WTC11 (cell line): Measurements from ENCODE around the gene RARB.

Experiments
- ATF1 ChIP-seq: sonication (generic); formaldehyde crosslinking; IDR thresholded peaks from 2 replicates; pipeline ENCODE4 v1.8.1; 2023; ENCODE audit warnings: mild to moderate bottlenecking, moderate library complexity, missing genetic modification reagents
- ATF3 ChIP-seq: sonication (generic); formaldehyde crosslinking; conservative IDR thresholded peaks from 2 replicates; pipeline ENCODE4 v1.8.1; 2022; ENCODE audit warnings: mild to moderate bottlenecking, missing genetic modification reagents
- CREB1 ChIP-seq: sonication (generic); formaldehyde crosslinking; IDR thresholded peaks from 2 replicates; pipeline ENCODE4 v1.8.0; 2023; ENCODE audit warnings: mild to moderate bottlenecking, missing genetic modification reagents
- CREM ChIP-seq: sonication (generic); formaldehyde crosslinking; IDR thresholded peaks from 2 replicates; pipeline ENCODE4 v1.8.1; 2022; ENCODE audit warnings: mild to moderate bottlenecking, missing genetic modification reagents, moderate library complexity
- JUN ChIP-seq: sonication (generic); formaldehyde crosslinking; IDR thresholded peaks from 2 replicates; pipeline ENCODE4 v1.8.0; 2023; ENCODE audit warnings: mild to moderate bottlenecking, missing genetic modification reagents
- NR3C1 ChIP-seq: sonication (generic); formaldehyde crosslinking; conservative IDR thresholded peaks from 2 replicates; pipeline ENCODE4 v1.8.1; 2023; ENCODE audit warnings: low read depth, mild to moderate bottlenecking, missing genetic modification reagents
- TEAD1 ChIP-seq: sonication (generic); formaldehyde crosslinking; IDR thresholded peaks from 2 replicates; pipeline ENCODE4 v1.8.0; 2022; ENCODE audit warnings: mild to moderate bottlenecking, missing genetic modification reagents
- TEAD4 ChIP-seq: sonication (generic); formaldehyde crosslinking; IDR thresholded peaks from 2 replicates; pipeline ENCODE4 v1.8.0; 2022; ENCODE audit warnings: mild to moderate bottlenecking, missing genetic modification reagents
- ZNF138 ChIP-seq: sonication (generic); formaldehyde crosslinking; conservative IDR thresholded peaks from 2 replicates; pipeline ENCODE4 v1.8.1; 2022; ENCODE audit warnings: mild to moderate bottlenecking, moderate library complexity, missing genetic modification reagents
- ZNF232 ChIP-seq: sonication (generic); formaldehyde crosslinking; IDR thresholded peaks from 2 replicates; pipeline ENCODE4 v1.8.0; 2022; ENCODE audit warnings: mild to moderate bottlenecking, missing genetic modification reagents
- TF ChIP-seq, protein P1 (sequence below): fragments of 200-600 bp; IDR thresholded peaks from 2 replicates; pipeline ENCODE4 v1.8.0; 2022; ENCODE audit warnings: antibody characterized with exemption
- TF ChIP-seq, protein P2 (sequence below): sonication (generic); formaldehyde crosslinking; IDR thresholded peaks from 2 replicates; pipeline ENCODE4 v1.8.0; 2022; ENCODE audit warnings: mild to moderate bottlenecking, missing genetic modification reagents
- TF ChIP-seq, protein P3 (sequence below): sonication (generic); formaldehyde crosslinking; IDR thresholded peaks from 2 replicates; pipeline ENCODE4 v1.8.1; 2023; ENCODE audit warnings: mild to moderate bottlenecking, missing genetic modification reagents, moderate library complexity

DNA sequence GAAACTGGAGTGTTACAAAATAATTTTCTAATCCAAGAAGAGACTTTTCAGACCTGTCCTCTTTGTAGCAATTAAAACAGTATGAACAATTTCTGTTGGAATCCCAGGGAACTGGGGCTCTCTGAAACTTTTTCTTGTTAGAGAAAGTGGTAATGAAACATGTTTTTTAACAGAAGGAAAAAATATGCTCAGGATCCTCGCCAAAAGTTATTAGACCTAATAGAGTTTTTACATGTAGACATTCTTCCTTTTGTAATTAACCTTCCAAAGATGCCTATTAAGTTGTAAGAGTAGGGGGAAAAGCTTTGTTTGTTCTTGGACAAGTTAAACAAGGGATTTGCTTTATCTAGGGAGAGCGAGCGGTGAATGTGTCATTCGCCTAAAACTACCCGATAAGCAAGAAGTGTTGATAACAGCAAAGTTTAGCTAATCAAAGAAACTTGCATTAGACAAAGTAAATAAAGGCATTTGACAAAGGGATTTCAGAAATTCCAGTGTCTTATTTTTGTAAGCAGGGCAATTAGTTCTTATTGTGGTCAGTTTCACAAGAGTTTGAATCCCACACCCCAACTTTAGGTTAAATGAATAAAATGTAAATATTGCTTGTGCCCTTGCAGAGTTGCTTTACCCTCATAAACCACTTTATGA is 2.3 kb downstream of the RARB start:
- TF ChIP-seq, protein P1, sequence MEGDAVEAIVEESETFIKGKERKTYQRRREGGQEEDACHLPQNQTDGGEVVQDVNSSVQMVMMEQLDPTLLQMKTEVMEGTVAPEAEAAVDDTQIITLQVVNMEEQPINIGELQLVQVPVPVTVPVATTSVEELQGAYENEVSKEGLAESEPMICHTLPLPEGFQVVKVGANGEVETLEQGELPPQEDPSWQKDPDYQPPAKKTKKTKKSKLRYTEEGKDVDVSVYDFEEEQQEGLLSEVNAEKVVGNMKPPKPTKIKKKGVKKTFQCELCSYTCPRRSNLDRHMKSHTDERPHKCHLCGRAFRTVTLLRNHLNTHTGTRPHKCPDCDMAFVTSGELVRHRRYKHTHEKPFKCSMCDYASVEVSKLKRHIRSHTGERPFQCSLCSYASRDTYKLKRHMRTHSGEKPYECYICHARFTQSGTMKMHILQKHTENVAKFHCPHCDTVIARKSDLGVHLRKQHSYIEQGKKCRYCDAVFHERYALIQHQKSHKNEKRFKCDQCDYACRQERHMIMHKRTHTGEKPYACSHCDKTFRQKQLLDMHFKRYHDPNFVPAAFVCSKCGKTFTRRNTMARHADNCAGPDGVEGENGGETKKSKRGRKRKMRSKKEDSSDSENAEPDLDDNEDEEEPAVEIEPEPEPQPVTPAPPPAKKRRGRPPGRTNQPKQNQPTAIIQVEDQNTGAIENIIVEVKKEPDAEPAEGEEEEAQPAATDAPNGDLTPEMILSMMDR = no peak
- TF ChIP-seq, protein P2, sequence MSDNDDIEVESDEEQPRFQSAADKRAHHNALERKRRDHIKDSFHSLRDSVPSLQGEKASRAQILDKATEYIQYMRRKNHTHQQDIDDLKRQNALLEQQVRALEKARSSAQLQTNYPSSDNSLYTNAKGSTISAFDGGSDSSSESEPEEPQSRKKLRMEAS (CRISPR knock-in tag) = no peak
- TF ChIP-seq NR3C1 (CRISPR knock-in tag) (no peak), TEAD1 (no peak), CREB1 (CRISPR knock-in tag) (no peak), ATF1 (CRISPR knock-in tag) (no peak), ZNF138 (CRISPR knock-in tag) (no peak), TEAD4 (CRISPR knock-in tag) (no peak), ATF3 (no peak), JUN (CRISPR knock-in tag) (no peak), CREM (CRISPR knock-in tag) (no peak), ZNF232 (CRISPR knock-in tag) (no peak)
- TF ChIP-seq, protein P3, sequence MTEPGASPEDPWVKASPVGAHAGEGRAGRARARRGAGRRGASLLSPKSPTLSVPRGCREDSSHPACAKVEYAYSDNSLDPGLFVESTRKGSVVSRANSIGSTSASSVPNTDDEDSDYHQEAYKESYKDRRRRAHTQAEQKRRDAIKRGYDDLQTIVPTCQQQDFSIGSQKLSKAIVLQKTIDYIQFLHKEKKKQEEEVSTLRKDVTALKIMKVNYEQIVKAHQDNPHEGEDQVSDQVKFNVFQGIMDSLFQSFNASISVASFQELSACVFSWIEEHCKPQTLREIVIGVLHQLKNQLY = no peak
